H1 (cell line): ENCODE results near the gene MACROH2A1. TPM values are rescaled to one million over a fixed set of nuclear protein-coding genes. Genes with fewer than 3 reads are reported as not detected.

Source experiments
- ASH2L ChIP-seq: fragments of 200-600, 300-600 bp; sonication (generic); IDR thresholded peaks from one replicate; pipeline ENCODE4 v1.7.1; 2017; ENCODE audit warnings: low read length
- CEBPB ChIP-seq: IDR thresholded peaks from 2 replicates; pipeline ENCODE4 v1.6.1; 2012; ENCODE audit warnings: low read depth, low read length
- POLR2A ChIP-seq, 2 experiments: IDR thresholded peaks; 1 replicate in 1 of 2; 2 replicates in 1 of 2; pipeline ENCODE4 v1.6.1; 2011; ENCODE audit warnings: low read depth in 2 of 2, low read length in 2 of 2, mild to moderate bottlenecking in 2 of 2; ENCODE audit errors: control extremely low read depth in 1 of 2
- SIN3A ChIP-seq, 2 experiments: IDR thresholded peaks in 1 of 2; conservative IDR thresholded peaks in 1 of 2; 2 replicates each; pipeline ENCODE4 v1.6.1; 2011 to 2012; ENCODE audit warnings: low read length in 2 of 2, improper control_type of control experiment in 1 of 2, low read depth in 1 of 2, mild to moderate bottlenecking in 1 of 2
- TEAD4 ChIP-seq: IDR thresholded peaks from 2 replicates; pipeline ENCODE4 v1.6.1; 2012; ENCODE audit warnings: low read depth, low read length, inconsistent platforms, mixed read lengths
- YY1 ChIP-seq: IDR thresholded peaks from 2 replicates; pipeline ENCODE4 v1.6.1; 2011; ENCODE audit warnings: low read depth, mild to moderate bottlenecking, low read length
- polyA plus RNA-seq, 7 experiments: library from polyadenylated mRNA; depleted of rRNA in 3 of 7; stranded (reverse) in 5 of 7; unstranded in 2 of 7; fragments of >200 nt in 5 of 7; fragments of 200-250 nt in 2 of 7; gene quantifications; 1 replicate in 5 of 7; 2 replicates in 1 of 7; 4 replicates in 1 of 7; pipeline versions ENCODE4 v1.2.1 to v1.2.3, GENCODE V29; 2011 to 2013; ENCODE audit warnings: missing spikeins in 2 of 7, mixed read lengths in 2 of 7
- total RNA-seq: library from RNA; stranded (reverse); fragmentation: NEBNext Ultra II Directional; extraction: Animal tissue kit (Norgen Biotek cat#: 25700); gene quantifications from 2 replicates; pipeline ENCODE4 v1.2.1, GENCODE V29; 2021

The MACROH2A1 gene
- total and polyA plus RNA-seq, 2 of the 8 experiments (the other 6 are each of a cell fraction or from before 2014, with no cell fraction given) = 60.0 to 92.3 TPM

DNA sequence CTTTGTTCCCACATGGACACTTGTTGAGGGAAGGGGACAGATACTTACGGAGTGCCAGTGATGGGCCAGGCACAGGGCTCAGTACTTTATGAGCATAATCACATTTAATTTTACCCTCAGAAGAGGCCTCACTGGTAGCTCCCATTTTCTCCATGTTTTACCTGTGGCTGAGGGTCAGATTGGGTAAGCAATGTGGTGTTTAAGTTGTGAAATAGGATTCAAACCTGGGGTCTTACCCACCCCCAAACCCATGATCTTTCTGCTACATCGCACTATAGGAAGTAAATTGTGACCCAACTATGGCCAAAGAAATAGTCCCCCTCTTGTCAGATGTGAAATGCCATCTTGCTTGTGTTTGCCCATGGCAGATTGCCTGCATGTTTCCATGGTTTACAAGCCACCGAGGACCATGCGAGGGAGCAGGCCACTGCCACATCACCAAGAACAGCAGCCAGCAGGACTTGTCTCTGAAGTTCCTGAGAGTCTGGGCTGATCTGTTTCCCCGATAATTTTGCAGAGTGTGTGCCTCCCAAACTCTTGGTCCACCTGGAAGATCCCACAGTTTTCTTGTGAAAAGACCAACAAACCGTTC is 95.4 kb downstream of the MACROH2A1 start (continued):
- no peak for TF ChIP-seq YY1
- TF ChIP-seq POLR2A (IDR thresholded peaks at IDR 0.05; ENCODE audit: control extremely low read depth in 1 of 2, low read depth in 2 of 2, low read length in 2 of 2) = no peak
- no peak for TF ChIP-seq SIN3A (conservative IDR thresholded peaks at IDR 0.05 in 1 of 2, IDR thresholded peaks at IDR 0.05 in 1 of 2; ENCODE audit: low read depth in 1 of 2, low read length in 2 of 2)
- TF ChIP-seq TEAD4 = no peak
- no peak for TF ChIP-seq CEBPB
- TF ChIP-seq ASH2L = no peak
